ENCODE data around the gene HOXD11.

HOXD11 gene

DNA sequence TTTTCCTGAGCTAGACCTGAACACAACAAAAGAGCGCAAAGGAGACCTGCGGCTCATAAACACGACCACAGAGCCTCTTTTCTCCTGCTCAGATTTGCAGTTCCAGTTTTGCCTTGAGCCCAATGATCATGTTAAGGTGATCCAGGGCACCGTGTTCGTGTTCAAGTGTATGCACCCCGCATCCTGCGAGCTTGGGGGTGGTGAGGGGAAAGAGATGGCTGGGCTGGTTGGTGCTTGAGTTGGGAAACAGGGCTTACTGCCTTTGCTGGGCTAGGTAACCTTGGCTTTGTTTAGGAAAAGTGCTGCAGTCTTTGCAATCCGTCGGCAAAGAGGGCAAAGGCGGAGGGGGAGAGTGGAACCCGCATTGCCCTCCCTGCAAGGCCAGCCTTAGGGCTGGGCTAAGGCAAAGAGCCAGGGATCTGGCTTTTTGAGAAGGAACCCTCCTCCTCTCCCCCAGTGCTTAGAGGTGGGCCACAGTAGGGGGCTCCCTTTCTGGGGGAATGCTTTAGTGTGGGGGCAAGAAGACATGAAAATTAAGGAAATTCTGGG lies 10.8 kb downstream of the HOXD11 start:
- no peak for DNase-seq (ENCODE audit: low spot score)
- TF ChIP-seq, protein P1, sequence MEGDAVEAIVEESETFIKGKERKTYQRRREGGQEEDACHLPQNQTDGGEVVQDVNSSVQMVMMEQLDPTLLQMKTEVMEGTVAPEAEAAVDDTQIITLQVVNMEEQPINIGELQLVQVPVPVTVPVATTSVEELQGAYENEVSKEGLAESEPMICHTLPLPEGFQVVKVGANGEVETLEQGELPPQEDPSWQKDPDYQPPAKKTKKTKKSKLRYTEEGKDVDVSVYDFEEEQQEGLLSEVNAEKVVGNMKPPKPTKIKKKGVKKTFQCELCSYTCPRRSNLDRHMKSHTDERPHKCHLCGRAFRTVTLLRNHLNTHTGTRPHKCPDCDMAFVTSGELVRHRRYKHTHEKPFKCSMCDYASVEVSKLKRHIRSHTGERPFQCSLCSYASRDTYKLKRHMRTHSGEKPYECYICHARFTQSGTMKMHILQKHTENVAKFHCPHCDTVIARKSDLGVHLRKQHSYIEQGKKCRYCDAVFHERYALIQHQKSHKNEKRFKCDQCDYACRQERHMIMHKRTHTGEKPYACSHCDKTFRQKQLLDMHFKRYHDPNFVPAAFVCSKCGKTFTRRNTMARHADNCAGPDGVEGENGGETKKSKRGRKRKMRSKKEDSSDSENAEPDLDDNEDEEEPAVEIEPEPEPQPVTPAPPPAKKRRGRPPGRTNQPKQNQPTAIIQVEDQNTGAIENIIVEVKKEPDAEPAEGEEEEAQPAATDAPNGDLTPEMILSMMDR (IDR thresholded peaks at IDR 0.05; ENCODE audit: extremely low read depth, missing control alignments): no peak

DNA sequence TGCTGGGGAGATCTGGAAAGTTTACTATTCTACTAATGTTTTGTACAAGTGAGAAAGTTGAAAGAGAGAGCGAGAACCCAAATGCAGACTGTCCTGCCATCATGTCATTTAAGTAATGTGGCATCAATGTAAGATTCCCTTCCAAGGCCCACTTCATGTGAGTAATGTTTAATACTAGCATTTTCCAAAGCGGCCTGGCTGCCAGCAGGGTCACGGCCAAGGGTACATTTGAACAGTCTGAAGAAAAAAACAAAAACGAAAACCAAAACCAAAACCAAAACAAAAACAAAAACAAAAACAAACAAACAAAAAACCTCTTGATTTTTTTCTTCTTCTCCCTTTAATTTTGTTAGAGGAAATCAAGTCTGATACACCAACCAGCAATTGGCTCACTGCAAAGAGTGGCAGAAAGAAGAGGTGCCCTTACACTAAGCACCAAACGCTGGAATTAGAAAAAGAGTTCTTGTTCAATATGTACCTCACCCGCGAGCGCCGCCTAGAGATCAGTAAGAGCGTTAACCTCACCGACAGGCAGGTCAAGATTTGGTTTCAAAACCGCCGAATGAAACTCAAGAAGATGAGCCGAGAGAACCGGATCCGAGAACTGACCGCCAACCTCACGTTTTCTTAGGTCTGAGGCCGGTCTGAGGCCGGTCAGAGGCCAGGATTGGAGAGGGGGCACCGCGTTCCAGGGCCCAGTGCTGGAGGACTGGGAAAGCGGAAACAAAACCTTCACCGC lies 11.7 kb downstream of the HOXD11 start:
- TF ChIP-seq, protein P1 (IDR thresholded peaks at IDR 0.05; ENCODE audit: extremely low read depth, missing control alignments): no peak
- no peak for DNase-seq (ENCODE audit: low spot score)

DNA sequence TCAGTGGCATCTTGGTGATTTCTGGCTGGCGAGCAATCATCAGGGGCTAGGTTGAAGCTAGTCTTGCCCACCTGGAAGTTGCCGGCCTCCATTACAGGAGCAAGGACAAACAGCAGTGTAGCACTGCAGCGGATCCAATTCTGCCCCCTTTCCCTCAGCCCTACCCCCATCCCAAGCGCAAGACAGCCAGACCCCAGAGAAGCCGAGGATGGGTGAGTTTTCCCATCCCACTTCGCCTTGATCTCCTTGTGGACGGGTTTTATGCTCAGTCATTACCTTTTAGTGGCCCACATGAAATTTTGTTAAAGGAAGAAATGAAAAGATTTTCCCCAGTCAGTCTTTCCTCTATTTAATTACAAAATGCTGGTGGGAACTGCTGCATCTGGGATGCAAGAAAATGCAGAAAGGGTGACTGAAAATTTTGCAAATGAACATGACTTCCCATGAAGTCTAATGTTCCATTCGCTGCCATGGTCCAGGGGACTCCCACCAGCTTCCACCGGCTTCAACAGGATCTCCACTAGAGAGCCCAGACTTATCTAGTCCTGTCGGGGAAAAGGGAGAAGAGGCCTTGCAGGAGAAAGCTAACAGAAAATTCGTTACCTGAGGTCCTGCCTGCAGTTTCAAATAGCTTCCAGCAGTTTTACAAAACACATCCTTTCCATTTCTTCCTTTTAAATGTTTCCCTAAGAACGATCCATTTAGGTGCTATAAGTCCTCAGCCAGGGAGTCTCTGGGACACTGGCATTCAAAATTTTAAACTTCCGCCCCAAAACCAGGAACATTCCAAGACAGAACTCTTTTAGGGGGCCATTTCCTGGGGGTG lies 13.5 kb downstream of the HOXD11 start:
- no peak for DNase-seq (ENCODE audit: low spot score)
- TF ChIP-seq, protein P1 (IDR thresholded peaks at IDR 0.05; ENCODE audit: extremely low read depth, missing control alignments): no peak

DNA sequence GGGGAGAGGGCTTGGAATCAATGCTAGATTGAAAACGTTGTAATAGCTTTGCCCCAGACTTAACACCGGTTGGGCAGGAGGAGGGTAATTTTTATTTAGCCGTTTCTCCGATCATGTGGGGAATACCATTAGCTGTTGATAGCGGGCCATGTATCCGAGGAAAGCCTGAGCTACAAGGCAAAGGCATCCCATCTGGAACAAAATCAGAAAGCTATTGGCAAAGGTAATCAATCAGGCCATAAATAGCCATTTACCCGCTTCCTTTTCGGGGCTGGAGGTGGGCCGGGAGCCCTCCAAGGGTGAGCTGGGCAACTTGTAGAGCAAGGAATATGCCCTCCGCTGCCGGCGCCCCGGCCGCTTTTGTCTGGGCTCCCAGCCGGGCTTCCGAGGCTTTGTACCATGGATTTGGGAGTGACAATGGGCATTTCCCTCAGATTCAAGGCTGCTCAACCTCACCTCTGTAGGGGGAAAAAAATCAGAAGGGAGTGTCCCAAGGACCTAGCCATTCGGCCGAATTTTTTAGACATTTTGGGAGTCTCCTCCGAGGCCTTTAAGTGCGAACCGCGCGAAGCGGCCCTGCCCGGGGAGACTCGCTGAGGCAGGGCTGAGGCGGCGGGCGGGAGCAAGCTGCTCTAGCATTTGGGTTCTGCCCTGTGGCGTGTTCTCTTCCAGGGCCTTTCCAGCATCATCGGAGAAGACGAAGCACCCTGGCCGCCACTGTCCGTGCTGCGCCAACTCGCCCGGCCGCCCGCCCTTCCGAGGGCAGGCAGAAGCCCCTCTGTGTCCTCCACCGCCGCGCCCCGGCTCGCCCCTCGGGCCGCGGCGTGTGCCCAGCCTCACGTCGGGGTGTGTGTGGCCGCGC lies 14.3 kb downstream of the HOXD11 start:
- TF ChIP-seq, protein P1 (IDR thresholded peaks at IDR 0.05; ENCODE audit: extremely low read depth, missing control alignments): no peak
- no peak for DNase-seq (ENCODE audit: low spot score)

DNA sequence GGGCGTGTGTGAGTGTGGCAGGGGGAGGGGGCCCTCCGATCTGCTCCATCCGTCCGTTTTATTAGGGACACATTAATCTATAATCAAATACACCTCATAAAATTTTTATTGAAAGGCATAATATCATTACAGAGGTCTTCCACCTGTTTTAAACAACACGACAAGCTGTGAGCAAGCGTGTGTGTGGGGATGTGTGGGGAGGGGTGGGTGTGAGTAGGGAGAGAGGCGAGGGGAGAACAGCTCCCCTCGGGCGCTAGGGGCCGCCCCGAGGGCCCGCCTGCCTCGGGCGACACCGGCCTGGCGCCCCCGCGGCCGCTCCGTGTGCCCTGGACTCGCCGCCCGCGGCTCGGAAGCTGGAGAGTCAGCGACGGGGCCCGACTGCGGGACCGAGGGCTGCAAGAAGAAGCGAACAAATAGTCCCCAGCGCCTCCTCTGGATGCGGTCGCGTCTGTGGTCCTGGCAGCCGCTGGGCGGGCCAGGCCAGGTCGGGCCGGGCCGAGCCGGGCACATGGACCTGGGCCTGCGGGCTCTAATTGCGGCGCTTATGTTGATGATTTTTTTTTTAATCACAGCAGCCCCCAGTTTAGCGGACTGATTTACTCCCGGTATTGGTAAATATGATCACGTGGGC lies 15.1 kb downstream of the HOXD11 start:
- no peak for DNase-seq (ENCODE audit: low spot score)
- TF ChIP-seq, protein P1 (IDR thresholded peaks at IDR 0.05; ENCODE audit: extremely low read depth, missing control alignments): no peak

DNA sequence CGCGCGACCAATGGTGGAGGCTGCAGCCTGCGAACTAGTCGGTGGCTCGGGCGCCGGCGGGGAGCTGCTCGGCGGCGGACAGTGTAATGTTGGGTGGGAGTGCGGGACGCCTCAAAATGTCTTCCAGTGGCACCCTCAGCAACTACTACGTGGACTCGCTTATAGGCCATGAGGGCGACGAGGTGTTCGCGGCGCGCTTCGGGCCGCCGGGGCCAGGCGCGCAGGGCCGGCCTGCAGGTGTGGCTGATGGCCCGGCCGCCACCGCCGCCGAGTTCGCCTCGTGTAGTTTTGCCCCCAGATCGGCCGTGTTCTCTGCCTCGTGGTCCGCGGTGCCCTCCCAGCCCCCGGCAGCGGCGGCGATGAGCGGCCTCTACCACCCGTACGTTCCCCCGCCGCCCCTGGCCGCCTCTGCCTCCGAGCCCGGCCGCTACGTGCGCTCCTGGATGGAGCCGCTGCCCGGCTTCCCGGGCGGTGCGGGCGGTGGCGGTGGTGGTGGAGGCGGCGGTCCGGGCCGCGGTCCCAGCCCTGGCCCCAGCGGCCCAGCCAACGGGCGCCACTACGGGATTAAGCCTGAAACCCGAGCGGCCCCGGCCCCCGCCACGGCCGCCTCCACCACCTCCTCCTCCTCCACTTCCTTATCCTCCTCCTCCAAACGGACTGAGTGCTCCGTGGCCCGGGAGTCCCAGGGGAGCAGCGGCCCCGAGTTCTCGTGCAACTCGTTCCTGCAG lies 15.8 kb downstream of the HOXD11 start, which contains the start of gene HOXD9:
Gene HOXD9 (plus strand): TSS at position 37 of the 728 bp plus-strand sequence. CDS start 50 bp downstream, at position 87.
- DNase-seq (ENCODE audit: low spot score): no peak

More for the DNA sequence above, 15.8 kb downstream of the HOXD11 start, which contains the start of gene HOXD9:
- TF ChIP-seq, protein P1 (IDR thresholded peaks at IDR 0.05; ENCODE audit: extremely low read depth, missing control alignments): no peak

Measured in GM20000 (cell line).